ENCODE data around the gene TBC1D8.

The TBC1D8 gene

DNA sequence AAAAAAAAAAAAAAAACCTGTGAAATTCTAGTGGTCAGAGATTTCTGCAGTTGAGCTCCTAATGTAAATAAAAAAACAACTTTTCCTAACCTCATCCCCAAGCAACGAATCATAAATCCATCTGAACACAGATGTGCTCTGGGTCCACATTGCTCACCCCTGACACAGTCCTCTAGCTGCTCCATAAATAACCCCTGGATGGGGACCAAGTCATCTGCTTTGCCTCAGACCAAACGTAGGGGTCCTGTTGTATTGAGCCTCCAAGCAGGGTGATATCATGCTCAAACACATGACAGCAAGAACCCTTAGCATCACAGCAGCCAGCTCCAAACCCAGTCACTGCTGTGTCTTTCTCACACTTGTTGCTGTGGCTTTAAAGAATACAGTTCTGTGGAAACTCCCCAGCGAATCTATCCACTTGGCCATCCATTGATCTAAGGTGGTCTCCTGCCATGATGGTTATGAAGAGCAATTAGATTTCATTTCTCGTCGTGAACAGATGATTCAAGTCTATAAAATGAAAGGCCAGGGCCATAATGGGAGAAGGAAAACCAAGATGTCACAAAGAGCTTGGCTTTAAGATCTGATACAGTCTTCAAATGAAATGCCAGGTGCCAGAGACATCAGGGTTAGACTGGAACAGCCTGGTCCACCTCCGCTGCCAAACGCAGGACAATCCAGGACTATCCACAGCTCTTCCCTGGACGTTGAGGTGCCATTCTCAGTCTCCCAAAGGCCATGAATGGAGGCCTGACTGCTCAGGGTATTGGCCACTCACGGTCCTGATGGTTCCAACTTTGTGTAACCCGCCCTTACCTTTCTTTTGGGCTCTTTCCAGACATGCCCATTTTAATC, 39.0 kb downstream of the TBC1D8 start:
- DNase-seq (ENCODE audit: low read depth): no peak

DNA sequence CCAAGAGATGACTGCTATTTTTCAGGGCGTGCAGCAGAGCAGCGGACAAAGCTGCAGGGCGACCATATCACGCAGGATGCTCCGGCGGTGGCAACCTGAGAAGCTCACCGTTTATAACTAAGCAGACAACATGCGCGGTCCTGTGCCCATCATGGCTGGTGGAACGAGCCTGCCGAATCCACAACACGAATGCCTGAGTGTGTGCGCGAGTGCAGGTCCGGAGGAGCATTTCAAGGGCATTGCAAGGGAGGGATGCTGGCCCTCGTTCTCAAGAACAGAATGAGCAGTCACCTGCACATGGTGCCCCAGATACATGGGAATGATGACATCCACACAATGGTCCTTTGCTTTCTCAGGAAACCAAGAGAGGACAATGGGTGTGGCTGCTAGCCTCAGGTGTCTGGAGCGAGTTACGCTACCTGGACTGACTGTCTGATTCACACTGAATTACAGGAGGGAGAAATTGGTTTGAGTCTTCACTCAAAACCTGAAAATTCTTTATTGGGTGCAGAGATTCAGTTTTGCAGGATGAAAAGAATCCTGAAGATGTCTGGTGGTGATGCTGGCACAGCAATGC, 39.8 kb downstream of the TBC1D8 start:
- DNase-seq (ENCODE audit: low read depth): no peak

DNA sequence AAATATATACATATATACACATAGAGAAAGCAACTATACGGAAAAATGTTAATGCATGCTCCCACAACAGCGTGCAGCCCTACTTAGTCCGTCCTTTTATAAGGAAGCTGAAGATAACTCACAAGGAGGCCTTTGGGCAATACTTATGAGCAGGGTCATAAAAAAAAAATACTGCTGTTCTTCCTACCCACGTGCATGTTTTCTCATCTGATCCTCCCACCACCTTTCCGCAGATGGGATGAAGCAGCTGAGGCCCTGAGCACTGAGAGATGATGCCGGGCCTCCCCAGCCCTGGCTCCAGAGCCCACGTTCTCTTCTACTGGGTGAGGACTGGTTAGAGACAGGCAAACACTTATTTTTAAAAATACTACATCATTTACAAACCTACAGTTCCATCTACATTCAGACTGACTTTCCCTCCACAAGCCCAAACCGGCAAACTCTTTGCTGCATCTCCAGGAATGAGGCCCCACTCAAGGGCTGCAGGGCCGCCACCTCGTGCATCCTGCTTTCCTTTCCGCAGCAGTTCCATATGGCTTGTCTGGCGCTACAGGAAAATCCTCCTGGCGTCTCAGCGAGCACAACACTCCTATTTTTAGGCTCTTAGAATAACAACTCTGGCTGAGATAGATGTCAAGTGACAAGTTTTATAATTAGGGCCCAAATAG, 41.6 kb downstream of the TBC1D8 start:
- no peak for DNase-seq (ENCODE audit: low read depth)

DNA sequence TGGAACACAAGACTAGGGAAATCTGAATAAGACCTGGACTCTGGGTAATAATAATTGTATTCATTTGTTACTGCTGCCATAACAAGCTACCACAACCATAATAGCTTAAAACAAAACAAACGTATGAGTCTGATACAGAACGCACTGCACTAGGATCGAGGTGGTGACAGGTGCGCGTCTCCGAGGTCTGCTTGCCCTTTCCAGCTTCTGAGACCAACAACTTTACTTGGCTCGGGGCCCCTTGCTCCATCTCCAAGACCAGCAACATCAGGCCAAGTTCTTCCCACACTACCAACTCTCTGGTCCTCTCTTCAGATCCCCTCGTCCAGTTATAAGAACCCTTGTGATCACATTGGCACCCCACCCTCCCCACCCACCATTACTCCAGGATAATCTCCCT, 42.8 kb downstream of the TBC1D8 start:
- no peak for DNase-seq (ENCODE audit: low read depth)

DNA sequence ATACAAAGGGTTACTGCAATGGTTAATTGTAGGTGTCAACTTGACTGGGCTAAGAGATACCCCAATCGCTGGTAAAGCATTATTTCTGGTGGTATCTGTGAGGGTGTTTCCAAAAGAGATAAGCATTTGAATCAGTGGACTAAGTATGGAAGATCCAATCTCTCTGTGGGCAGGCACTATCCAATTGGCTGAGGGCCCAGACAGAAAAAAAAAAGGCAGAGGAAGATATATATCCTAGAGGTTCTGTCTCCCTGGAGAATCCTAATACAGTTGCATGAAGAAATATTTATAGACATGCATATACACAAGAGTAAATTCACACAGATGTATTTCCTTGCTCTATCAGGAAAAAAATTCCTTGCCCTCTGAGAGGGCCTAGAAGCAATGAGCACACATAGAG, 43.9 kb downstream of the TBC1D8 start:
- DNase-seq (ENCODE audit: low read depth): no peak

DNA sequence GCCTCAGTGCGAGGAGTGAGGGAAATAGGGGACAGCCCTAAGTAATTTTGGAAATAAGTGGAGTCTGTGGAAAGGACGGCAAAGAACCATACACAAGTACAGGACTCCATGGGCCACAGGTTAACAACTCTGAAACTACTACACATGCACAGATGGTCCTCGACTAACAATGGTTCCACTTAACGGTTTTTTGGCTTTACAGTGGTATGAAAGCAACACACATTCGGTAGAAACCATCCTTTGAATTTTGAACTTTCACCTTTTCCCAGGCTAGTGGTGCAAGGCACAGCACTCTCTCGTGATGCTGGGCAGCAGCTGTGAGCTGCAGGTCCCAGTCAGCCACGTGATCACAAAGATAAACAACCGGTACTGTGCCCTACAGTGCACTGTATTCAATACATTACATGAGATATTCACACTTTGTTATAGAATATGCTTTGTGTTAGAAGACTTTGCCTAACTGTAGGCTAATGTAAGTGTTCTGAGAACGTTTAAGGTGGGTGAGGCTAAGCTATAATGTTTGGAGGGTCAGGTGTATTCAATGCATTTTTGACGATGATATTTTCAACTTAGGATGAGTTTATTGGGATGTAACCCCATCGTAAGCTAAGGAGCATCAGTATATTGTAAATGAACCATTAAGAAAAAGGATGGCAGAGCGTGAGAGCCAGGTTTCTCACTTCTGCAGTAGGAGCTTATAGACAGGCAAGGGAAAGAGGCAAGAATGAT, 44.6 kb downstream of the TBC1D8 start:
- no peak for DNase-seq (ENCODE audit: low read depth)

DNA sequence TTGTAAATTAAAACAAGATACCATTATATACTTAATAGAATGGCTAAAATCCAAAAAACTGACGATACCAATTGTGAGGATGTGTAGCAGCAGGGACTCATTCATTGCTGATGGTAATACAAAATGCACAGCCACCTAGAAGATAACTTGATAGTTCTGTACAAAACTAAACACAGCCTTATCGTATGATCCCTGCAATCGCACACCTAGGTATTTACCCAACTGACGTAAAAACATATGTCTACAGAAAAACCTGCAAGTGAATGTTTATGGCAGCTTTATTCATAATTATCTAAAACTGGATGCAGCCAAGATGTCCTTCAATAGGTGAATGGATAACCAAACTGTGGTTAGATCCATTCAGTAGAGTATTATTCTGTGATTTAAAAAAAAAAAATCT, 45.5 kb downstream of the TBC1D8 start:
- no peak for DNase-seq (ENCODE audit: low read depth)

DNA sequence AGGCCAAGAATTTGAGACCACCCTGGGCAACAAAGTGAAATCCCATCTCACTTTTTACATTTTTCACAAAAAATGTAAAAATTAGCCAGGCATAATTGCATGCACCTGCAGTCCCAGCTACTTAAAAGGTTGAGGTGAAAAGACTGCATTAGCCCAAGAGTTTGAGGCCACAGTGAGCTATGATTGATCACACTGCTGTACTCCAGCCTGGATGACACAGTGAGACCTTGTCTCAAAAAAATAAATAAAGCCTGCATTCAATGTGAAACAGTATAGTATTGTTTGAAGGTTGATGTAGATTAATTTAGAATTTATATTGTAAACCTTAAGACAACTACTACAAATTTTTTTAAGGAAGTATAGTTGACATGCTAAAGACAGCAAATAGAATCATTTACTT, 53.5 kb downstream of the TBC1D8 start:
- DNase-seq (ENCODE audit: low read depth): no peak

DNA sequence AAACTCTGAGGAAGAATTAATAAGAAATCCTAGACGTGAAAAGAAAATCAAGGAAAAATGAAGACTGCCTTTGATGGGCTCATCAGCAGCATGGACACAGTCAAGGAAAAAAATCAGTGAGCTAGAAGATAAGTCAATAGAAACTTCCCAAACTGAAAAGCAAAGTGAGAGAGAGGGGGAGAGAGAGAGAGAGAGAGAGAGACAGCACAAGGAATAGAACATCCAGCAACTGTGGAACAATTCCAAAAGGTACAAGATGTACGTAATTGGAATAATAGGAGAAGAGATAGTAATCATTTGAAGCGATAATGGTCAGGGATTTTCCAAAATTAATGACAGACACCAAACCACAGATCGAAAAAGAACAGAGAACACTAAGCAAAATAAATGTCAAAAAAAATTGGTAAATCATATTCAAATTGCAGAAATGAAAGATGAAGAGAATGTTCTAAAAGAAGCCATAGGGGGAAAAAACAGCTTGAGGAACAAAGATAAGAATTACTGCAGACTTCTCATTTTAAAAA, 54.5 kb downstream of the TBC1D8 start:
- DNase-seq (ENCODE audit: low read depth): no peak

DNA sequence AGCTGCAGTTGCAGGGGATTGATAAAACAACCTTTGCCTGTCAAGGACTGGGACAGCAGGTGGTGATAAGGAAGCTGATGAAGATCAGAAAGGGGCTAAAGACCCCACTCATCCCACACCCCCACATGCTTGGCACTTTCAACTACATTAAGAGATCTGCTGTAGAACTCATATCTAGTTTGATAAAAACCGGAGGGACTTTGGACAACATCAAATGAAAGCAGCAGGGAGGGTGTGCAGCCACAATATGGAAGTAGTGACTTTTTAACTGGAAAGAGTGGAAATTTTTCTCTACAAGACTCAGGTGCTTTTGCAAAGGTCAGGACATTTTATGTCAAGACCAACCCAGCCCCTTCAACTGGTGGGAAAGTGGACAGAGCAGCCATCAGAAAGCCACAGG, 56.8 kb downstream of the TBC1D8 start:
- no peak for DNase-seq (ENCODE audit: low read depth)

DNA sequence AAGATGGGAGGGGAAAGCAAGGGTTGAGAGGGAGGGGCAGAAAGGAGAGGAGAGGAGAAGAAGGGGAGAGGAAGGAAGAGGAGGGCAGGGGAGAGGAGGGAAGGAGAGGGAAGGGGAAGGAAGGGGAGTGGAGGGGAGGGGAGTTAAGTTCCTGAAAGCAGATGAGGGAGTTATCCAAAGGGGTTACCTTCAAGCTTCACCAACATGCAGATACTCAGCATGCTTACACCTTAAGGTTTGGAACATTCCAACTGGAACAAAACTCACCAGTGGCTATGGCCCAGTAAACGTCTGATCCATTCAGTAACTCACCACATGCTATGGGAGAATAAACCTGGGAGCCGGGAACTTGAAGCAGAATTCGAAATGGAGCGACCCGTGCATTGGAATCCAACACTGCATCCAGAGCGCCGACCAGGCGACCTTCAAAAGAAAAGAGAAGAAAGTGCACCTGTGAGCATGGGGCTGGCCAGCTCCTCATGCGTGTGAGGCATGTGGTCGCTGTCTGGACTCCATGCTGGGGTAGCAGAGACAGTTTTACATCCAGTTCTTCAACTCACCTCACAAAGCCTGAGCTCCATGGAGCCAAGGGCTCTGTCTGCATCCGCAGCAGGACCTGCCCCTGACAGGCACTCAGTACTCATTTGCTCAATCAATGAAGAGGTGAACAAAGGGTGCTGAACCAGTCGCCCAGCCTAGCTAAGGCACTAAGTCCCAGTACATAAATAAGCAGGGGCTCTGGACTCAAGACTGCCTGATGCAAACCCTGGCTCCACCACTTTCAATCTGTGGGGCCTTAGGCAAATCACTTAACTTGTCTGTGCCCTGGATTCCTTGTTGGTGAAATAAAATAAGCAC, 61.0 kb downstream of the TBC1D8 start:
- no peak for DNase-seq (ENCODE audit: low read depth)

DNA sequence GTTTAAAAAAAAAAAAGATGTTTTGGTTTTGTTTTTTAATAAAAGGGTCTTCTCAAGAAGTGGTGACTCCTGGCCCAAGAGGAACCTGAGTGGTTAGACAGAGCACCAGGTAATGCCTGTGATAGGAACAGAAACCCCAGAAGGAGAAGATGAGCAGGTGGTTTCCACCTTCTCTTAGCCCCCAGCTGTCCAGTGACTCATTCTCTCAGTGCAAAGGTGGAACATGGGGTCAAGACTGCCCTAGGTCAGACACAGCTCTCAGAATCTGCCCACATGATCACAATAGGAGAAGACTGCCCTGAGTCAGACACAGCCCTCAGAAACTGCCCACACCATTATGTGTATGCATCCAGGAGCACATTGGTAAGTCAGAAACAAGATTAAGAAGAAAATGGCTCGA, 61.8 kb downstream of the TBC1D8 start:
- no peak for DNase-seq (ENCODE audit: low read depth)

DNA sequence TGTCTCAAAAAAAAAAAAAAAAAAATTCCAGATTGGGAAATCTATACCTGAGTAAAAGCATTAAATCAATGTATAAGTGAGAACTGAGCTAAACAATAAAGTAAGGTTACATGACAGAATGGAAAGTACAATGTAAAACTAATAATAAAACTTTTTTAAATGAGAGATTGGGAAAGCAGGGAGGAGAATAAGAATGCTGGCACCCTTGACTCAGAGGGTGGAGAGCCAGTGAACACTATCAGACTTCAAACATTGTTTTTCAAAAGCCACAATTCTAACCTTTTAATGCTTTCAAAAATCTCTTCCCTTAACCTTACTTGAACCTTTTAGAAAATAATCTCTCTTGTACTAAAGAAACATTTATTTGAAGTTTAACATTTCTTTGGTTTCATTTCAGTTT, 63.5 kb downstream of the TBC1D8 start:
- DNase-seq (ENCODE audit: low read depth): no peak

DNA sequence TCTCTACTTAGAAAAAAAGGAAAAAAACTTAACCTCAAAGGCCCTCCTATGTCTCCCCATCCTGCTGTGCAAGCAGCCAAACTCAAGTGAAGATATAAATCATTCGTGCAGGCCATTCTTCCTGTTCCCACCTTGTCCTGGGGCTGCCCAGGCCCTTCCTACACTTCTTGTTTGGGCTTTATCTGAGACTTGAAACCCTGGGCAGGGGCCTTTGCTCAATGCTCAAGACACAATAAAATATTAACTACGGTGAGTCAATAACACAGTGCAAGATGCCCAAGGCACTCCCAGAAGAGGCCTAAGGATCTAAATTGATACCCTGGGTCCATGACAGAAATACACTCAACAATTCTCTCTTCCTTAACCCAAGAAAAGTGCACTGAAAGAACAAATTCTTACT, 67.6 kb downstream of the TBC1D8 start:
- DNase-seq (ENCODE audit: low read depth): no peak

DNA sequence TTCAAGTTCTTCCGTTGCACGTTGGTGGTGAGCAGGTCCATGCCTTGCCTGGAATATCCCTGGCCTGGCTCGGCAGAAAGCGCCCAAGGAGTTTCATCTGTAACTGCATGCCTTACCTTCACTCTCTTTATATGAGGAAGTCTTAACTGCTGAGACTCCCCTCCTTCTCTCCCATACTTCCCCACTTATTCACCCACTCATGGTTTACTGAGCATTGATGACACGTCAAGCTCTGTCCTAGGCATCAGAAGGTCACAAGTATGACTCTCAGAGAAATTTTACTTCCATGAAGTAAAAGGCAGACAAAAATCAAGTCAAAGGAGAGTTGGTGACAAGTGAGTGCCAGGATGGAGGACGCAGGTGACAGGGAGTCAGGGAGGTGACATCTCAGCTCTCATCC, 68.2 kb downstream of the TBC1D8 start:
- no peak for DNase-seq (ENCODE audit: low read depth)

DNA sequence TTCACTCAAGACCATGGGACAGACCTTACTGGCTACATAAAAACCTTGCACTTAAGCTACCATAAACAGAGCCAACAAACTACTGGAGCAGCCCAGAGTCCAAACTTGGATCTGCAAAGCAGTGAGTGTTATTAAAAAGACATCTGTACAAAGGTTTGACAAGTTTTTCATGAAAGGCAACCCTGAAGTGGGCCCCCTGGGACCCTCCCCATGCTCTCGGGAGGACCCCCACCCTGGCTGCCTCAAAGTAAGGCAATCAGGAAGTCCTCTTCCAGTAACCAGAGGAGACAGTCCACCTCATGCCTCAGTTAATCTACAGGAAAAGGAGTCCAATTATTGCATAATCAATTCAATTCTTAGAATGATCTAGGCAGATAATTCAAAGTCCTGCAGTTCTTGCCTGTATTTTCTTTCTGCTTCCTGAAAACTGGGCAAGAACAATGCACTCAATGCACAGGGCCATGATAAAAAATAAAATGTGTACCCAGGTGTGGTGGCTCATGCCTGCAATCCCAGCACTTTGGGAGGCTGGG, 69.7 kb downstream of the TBC1D8 start:
- no peak for DNase-seq (ENCODE audit: low read depth)

DNA sequence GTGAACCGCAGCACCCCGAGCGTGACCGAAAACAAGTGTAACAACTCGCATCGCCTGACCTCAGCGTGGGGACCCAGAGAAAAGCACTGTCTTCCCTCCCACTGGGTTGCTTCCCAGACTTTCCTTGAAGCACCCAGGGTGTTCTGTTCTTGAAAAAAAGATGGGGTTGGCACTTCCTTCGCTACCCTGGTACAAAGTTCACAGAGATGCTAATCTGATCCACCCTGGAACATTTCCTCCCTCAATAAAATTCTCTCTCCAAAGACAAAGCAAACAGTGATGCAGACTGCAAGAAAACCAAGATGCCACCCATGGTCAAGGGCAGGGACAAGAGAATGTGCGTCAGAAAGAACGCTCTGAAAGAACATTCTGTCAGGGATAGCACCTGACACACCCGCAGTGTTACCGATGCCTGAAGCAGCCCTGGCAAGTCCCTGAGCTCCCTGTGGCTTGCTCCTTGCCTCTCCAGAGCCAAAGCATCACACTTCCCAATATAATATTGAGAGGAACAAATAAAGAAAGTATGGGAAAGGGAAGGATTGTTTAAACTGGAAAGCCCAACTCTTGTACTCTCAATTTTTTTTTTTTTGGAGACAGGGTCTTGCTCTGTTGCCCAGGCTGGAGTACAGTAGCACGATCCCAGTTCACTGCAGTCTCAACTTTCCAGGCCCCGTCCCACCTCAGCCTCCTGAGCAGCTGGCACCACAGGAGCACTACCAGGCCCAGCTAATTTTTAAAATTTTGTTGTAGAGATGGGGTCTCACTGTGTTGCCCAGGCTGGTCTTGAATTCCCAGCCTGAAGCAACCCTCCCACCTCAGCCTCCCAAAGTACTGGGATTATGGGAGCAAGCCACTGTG, 70.7 kb downstream of the TBC1D8 start:
- no peak for DNase-seq (ENCODE audit: low read depth)

DNA sequence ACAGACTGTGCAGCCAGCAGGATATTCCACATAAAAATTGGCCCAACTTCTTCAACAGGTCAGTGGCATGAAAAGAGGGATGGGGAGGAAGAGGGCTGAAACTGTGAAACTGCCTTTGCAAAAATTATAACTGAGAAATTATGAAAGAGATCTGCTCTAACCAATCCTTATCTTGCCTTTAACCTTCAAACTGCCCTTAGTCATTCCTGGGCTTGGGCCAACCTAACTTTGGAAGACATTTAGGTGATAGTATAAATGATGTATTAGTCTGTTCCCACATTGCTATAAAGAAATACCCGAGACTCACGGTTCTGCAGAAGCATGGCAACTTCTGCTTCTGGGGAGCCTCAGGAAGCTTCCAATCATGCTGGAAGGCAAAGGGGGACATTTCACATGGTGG, 74.6 kb downstream of the TBC1D8 start:
- no peak for DNase-seq (ENCODE audit: low read depth)

DNA sequence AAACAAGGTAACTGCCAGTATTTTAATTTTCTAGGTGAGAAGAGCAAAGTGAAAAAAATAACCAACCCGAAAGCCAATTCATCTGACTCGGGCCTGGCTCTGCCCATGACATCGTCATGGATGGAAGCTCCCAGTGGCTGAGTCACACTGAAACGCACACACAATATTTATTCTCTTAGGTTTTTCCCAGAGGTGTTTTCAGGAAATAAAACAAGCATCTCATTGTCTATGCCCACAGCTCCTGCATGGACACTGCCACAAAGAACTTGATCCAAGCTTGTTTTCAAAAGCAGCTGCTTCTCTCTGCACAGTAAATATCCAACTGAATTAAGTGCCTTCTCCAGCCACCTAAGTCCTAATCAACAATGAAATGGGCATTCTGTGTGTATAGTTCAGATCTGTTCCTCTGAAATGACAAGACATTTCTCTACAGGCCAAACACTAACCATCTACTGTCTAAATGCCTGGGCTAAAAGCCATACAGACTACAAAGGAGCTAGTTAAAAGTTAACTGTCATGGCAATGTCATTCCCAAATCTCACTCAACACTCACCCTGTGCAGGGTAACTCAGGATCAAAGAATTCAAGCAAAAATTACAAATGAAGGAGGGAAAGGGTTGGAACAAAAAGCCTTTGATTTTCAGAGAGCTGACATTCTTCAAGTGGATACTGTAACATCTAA, 86.2 kb downstream of the TBC1D8 start:
- no peak for DNase-seq (ENCODE audit: low read depth)

DNA sequence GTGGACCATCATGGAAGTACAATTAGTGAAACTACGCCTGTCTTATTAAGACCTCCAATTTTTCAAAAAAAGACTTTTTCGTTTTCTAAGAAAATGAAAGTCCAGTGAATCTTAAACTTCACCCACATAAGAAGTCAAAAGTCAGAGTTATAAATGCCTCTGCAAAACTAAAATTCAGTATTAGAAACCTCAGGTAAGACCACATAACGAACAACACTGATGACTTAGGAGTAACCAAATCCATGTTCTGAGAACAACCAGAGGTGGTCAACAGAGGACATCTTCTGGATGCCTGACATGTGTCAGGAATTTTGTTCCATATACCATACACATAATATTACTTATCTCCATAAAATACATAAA, 86.7 kb downstream of the TBC1D8 start:
- DNase-seq (ENCODE audit: low read depth): no peak

Measured in stimulated activated CD8-positive, alpha-beta memory T cell treated with anti-CD3 and anti-CD28 coated beads, Interleukin-12 subunit alpha, Interleukin-12 subunit beta, amount 100 ng/mL, for 4 hours (primary cell).